Activated CD4-positive, alpha-beta memory T cell treated with anti-CD3 and anti-CD28 coated beads for 36 hours (primary cell): ENCODE data around the gene RRAGC. TPM values are rescaled to one million over a fixed set of nuclear protein-coding genes. Genes with fewer than 3 reads are reported as not detected.
"Not testable (repeated sequence)": the region's sequence is repeated elsewhere in the genome, so short reads cannot be mapped to it uniquely, and the experiment has no call there.

Experiments
- CTCF ChIA-PET: fragments of 350-600 bp; sonication (Branson Sonifier 250); formaldehyde crosslinking; loops from one replicate; lab custom pipeline; 2021; ENCODE audit warnings: antibody characterized with exemption, inconsistent platforms; lab: Charles Lee
- POLR2A ChIA-PET: fragments of 350-600 bp; sonication (Branson Sonifier 250); formaldehyde crosslinking; loops from one replicate; lab custom pipeline; 2021; ENCODE audit warnings: antibody characterized with exemption; lab: Charles Lee
- DNase-seq: peaks from one replicate; pipeline ENCODE4 v3.0.0-alpha.2; 2020
- H3K27ac Mint-ChIP-seq: one replicate; pipeline ENCODE4 v1.8.0; 2021; ENCODE audit warnings: mixed read lengths
- H3K27me3 Mint-ChIP-seq: one replicate; pipeline ENCODE4 v1.8.0; 2021; ENCODE audit warnings: mixed read lengths
- H3K36me3 Mint-ChIP-seq: one replicate; pipeline ENCODE4 v1.8.0; 2021; ENCODE audit warnings: mixed read lengths
- H3K4me1 Mint-ChIP-seq: one replicate; pipeline ENCODE4 v1.8.0; 2021; ENCODE audit warnings: low read depth, mixed read lengths
- H3K4me3 Mint-ChIP-seq: one replicate; pipeline ENCODE4 v1.8.0; 2021; ENCODE audit warnings: mild to moderate bottlenecking, mixed read lengths
- H3K9me3 Mint-ChIP-seq: one replicate; pipeline ENCODE4 v1.8.0; 2021; ENCODE audit warnings: mixed read lengths
- intact Hi-C: fragments of 100-400 bp; cut with micrococcal nuclease; formaldehyde crosslinking; loops from one replicate; pipeline ENCODE4 v1.15.1; 2023
- total RNA-seq, 2 experiments: library from RNA; stranded (reverse); gene quantifications; one replicate each; pipeline ENCODE4 v1.2.3, GENCODE V29; 2021

RRAGC gene
- total RNA-seq, 2 experiments from 2014 or later, result 27.6 to 29.7 TPM

- Mint-ChIP-seq H3K4me3 (no peak overlapping the region), H3K4me1 (peaks cover 2% of the 10 kb centered on the region), H3K9me3 (no peaks in the 10 kb centered on the region), H3K36me3 (peaks cover 3% of the 10 kb centered on the region), H3K27ac (no peak overlapping the region), H3K27me3 (peaks cover 64% of the 10 kb centered on the region)
- CTCF ChIA-PET, result no interaction called here
- intact Hi-C loops, result loop anchor here (10.0 kb wide), 1 partner anchor 200 kb away; no protein-coding TSS in a partner anchor
- DNase-seq, result no peak
- POLR2A ChIA-PET, result no interaction called here
Measured at GRCh38 chr1:38814444-38814983, 45.1 kb downstream of the RRAGC start.

- intact Hi-C loops, result loop anchor here (10.0 kb wide), 1 partner anchor 198 kb away; no protein-coding TSS in a partner anchor
- Mint-ChIP-seq H3K27me3 (peaks cover 63% of the 10 kb centered on the region), H3K36me3 (peaks cover 3% of the 10 kb centered on the region), H3K4me3 (no peak overlapping the region), H3K9me3 (no peaks in the 10 kb centered on the region), H3K4me1 (no peaks in the 10 kb centered on the region), H3K27ac (no peak overlapping the region)
- CTCF ChIA-PET, result interaction anchor here (0.6 kb wide), 1 partner anchor 21 kb away, joined by 4 read pairs; no protein-coding TSS in a partner anchor
- no peak for DNase-seq
- POLR2A ChIA-PET, result no interaction called here
Measured at GRCh38 chr1:38812981-38813380, 46.6 kb downstream of the RRAGC start.

DNA sequence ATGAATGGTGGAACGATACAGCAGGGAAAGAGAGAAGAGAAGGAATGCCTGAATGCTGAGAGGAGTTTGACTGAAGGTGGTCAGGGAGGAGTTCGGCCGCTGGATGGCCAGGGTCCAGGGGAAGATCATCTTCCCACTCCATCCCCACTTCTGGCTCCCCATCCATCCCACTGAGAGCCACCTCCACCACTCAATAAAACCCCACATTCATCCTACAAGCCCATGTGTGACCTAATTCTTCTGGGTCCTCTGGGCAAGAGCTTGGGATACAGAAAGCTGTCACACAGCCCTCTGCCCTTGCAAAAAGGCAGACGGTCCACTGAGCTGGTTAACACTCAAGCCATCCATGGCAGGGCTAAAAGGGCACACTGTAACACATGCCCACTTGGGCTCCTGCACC, 48.1 kb downstream of the RRAGC start:
- CTCF ChIA-PET, H3K36me3 Mint-ChIP-seq, DNase-seq, H3K9me3 Mint-ChIP-seq, H3K27ac Mint-ChIP-seq, H3K4me1 Mint-ChIP-seq, H3K4me3 Mint-ChIP-seq, POLR2A ChIA-PET: not testable (repeated sequence)
- H3K27me3 Mint-ChIP-seq, result peaks cover 60% of the 10 kb centered on the region
- intact Hi-C loops, result loop anchor here (10.0 kb wide), 1 partner anchor 197 kb away; no protein-coding TSS in a partner anchor

DNA sequence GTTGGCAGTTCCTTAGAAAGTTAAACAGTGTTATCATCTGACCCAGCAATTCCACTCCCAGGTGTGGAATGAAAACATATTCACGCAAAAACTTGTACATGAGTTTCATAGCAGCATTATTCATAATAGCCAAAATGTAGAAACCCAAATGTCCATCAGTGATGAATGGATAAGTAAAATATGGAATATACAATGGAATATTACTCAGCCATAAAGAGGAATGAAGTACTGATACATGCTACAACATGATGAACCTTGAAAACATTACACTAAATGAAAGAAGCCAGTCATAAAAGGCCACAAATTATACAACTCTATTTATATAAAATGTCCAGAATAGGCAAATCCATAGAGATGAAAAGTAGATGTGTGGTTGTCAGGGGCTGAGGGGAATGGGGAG, 53.5 kb downstream of the RRAGC start:
- no peaks in the 10 kb centered on the region for H3K36me3 Mint-ChIP-seq
- H3K4me1 Mint-ChIP-seq, result peaks cover 4% of the 10 kb centered on the region
- ChIA-PET POLR2A (no interaction called here), CTCF (no interaction called here)
- DNase-seq, result no peak
- H3K27ac Mint-ChIP-seq, result no peak overlapping the region
- intact Hi-C loops, result no loop called here
- H3K4me3 Mint-ChIP-seq, result no peak overlapping the region
- no peaks in the 10 kb centered on the region for H3K9me3 Mint-ChIP-seq
- peaks cover 58% of the 10 kb centered on the region for H3K27me3 Mint-ChIP-seq

- H3K27me3 Mint-ChIP-seq, result peaks cover 50% of the 10 kb centered on the region
- no peaks in the 10 kb centered on the region for H3K9me3 Mint-ChIP-seq
- peaks cover 4% of the 10 kb centered on the region for H3K4me1 Mint-ChIP-seq
- H3K4me3 Mint-ChIP-seq, result no peak overlapping the region
- no peak for DNase-seq
- POLR2A ChIA-PET, result no interaction called here
- no peaks in the 10 kb centered on the region for H3K36me3 Mint-ChIP-seq
- no peak overlapping the region for H3K27ac Mint-ChIP-seq
- CTCF ChIA-PET, result interaction anchor here (0.7 kb wide), 1 partner anchor 92 kb away, joined by 3 read pairs; no protein-coding TSS in a partner anchor
- intact Hi-C loops, result no loop called here
Measured at GRCh38 chr1:38805036-38805435, 54.5 kb downstream of the RRAGC start.

- POLR2A ChIA-PET, result no interaction called here
- Mint-ChIP-seq H3K4me3 (peak overlapping the region; percentile 39), H3K9me3 (no peaks in the 10 kb centered on the region), H3K27ac (no peak overlapping the region), H3K27me3 (peaks cover 48% of the 10 kb centered on the region), H3K36me3 (no peaks in the 10 kb centered on the region), H3K4me1 (peaks cover 4% of the 10 kb centered on the region)
- intact Hi-C loops, result no loop called here
- DNase-seq, result no peak
- CTCF ChIA-PET, result no interaction called here
Measured at GRCh38 chr1:38804062-38804886, 55.3 kb downstream of the RRAGC start.

DNA sequence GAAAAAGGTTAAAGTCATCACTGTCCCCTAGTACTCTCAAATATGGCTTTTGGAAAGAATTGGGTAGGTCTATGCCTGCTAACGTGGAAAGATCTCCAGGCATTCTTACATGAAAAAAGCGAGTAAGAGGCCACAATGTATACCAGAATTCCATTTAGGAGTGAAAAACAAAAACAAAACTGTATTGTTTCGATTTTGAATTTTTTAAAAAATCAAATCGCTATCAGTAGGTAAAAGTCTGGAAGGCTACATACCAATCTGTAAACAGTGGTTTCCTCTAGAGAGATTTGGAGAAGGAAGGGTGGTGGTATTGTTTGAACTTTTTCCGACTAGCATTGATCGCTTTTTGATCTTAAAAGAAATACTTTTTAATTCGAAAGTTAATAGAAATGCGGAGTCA, 55.9 kb downstream of the RRAGC start:
- no peaks in the 10 kb centered on the region for H3K9me3 Mint-ChIP-seq
- peaks cover 46% of the 10 kb centered on the region for H3K27me3 Mint-ChIP-seq
- no peak for DNase-seq
- H3K4me3 Mint-ChIP-seq, result no peak overlapping the region
- ChIA-PET CTCF (no interaction called here), POLR2A (no interaction called here)
- H3K27ac Mint-ChIP-seq, result no peak overlapping the region
- intact Hi-C loops, result no loop called here
- no peaks in the 10 kb centered on the region for H3K36me3 Mint-ChIP-seq
- H3K4me1 Mint-ChIP-seq, result peaks cover 4% of the 10 kb centered on the region

- Mint-ChIP-seq H3K4me3 (no peak overlapping the region), H3K9me3 (no peaks in the 10 kb centered on the region), H3K27ac (no peak overlapping the region), H3K4me1 (peaks cover 4% of the 10 kb centered on the region), H3K36me3 (no peaks in the 10 kb centered on the region), H3K27me3 (peaks cover 31% of the 10 kb centered on the region)
- ChIA-PET POLR2A (no interaction called here), CTCF (no interaction called here)
- intact Hi-C loops, result no loop called here
- no peak for DNase-seq
Measured at GRCh38 chr1:38800720-38801671, 58.6 kb downstream of the RRAGC start.

GRCh38 chr1:38793299-38793698, 66.3 kb downstream of the RRAGC start:
- POLR2A ChIA-PET, result no interaction called here
- intact Hi-C loops, result no loop called here
- H3K27ac Mint-ChIP-seq, result no peak overlapping the region
- CTCF ChIA-PET, result no interaction called here
- no peak for DNase-seq
- H3K36me3 Mint-ChIP-seq, result no peaks in the 10 kb centered on the region
- peaks cover 16% of the 10 kb centered on the region for H3K9me3 Mint-ChIP-seq
- H3K27me3 Mint-ChIP-seq, result peaks cover 29% of the 10 kb centered on the region
- no peaks in the 10 kb centered on the region for H3K4me1 Mint-ChIP-seq
- H3K4me3 Mint-ChIP-seq, result no peak overlapping the region

GRCh38 chr1:38791892-38792291, 67.7 kb downstream of the RRAGC start:
- Mint-ChIP-seq H3K4me3 (no peak overlapping the region), H3K4me1 (no peaks in the 10 kb centered on the region), H3K9me3 (peaks cover 16% of the 10 kb centered on the region), H3K36me3 (no peaks in the 10 kb centered on the region), H3K27me3 (peaks cover 35% of the 10 kb centered on the region), H3K27ac (no peak overlapping the region)
- DNase-seq, result no peak
- ChIA-PET POLR2A (no interaction called here), CTCF (no interaction called here)
- intact Hi-C loops, result no loop called here

DNA sequence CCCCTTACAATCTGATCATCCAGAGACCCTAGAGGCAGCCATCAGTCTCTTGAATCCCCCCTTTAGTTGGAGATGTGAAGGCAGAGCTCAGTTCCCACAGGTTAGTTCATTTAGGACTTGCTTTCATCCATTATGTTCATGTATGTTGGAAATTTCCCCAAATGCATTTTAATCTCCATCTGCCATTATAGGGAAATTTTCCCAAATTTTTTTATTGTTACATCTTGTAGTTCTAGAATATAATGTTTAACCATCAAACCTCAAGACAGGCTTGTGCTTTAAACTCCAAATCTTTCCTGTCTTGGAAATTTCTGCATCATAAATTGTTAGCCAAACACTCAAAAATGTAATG, 68.4 kb downstream of the RRAGC start:
- Mint-ChIP-seq H3K4me3 (no peak overlapping the region), H3K9me3 (peaks cover 16% of the 10 kb centered on the region), H3K4me1 (no peaks in the 10 kb centered on the region), H3K36me3 (no peaks in the 10 kb centered on the region), H3K27ac (no peak overlapping the region), H3K27me3 (peaks cover 38% of the 10 kb centered on the region)
- CTCF ChIA-PET, result no interaction called here
- intact Hi-C loops, result no loop called here
- DNase-seq, result no peak
- POLR2A ChIA-PET, result no interaction called here
